GM19025 (cell line): ENCODE data around the gene CFAP20.

Source experiments
- ATAC-seq: cut with Tn5 transposase; IDR thresholded peaks from one replicate; pipeline ENCODE4 v1.9.1; 2021; ENCODE audit warnings: mild to moderate bottlenecking, low read depth, moderate library complexity; ENCODE audit not compliant: unreplicated experiment

Gene CFAP20

DNA sequence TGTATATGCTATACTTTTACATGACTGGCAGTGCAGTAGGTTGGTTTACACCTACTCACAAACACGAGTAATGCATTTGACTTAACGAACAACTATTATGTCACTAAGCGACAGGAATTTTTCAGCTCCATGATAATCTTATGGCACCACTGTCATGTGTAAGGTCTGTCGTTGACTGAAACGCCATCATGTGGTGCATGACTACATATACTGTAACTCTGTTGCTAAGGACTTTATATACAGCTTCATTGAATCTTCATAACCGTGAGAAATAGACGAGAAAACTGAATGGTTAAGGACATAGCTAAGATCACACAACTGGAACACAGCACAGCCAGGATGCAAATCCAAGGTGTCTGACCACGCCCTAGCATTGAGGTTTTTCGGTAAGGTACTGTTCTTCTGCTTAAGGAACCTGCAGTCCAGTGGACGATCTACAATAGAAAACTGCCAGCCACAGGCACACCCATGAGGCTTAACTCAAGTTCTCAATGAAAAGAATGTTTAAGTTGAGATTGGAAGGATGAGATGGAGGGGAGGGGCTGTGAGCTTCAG is 3.3 kb downstream of the CFAP20 start:
- ATAC-seq, result no peak

DNA sequence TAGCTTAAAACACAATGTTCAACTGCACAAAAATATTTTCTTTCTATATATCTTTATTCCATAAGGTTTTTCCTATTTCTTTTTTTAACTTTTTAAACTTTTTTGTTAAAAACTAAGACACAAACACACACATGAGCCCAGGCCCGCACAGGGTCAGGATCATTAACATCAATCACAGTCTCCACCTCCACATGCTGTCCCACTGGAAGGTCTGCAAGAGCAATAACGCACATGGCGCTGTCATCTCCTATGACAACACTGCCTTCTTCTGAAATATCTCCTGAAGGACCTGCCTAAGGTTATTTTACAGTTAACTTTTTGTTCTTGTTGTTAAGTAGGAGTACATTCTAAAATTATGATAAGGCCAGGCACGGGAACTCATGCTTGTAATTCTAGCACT is 4.1 kb downstream of the CFAP20 start:
- ATAC-seq, result no peak

DNA sequence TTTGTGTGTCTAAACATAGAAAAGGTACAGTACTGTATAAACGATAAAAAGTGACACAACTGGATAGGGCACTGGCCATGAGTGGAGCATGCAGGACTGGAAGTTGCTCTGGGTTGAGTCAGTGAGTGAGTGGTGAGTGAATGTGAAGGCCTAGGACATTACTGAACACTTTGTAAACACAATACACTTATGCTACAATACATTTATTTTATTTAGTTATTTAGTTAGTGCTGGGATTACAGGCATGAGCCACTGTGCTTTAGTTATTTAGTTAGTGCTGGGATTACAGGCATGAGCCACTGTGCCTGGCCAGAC is 4.6 kb downstream of the CFAP20 start:
- ATAC-seq, result no peak

DNA sequence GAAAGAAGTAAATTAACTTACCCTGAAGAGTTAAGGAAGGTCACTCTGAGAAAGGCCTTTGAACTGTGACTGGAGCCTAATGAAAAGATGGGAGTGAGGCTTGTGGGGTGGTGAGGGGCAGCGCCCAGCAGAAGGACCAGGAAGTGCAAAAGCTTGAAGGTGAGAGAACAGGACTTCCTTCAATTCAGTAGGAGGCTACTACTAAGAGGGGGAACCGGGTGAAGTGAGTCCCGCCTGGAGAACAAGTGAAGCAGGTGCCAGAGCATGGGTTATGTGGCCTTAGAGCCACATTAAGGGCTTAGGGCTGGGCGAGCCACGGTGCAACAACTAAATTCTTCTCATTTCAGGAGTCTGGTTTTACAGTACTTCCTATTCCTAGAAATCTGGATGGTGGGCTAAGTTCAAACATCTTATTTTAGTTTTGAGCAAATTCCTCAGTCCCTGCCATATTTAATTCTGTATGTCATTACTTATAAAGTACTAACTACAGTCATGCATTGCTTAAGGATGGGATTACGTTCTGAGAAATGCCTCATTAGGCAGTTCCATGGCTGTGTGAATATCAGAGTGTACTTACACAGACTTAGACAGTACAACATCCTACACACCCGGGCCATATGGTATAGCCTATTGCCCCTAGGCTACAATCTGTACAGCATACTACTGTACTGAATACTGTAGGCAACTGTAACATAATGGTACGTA is 5.1 kb downstream of the CFAP20 start:
- no peak for ATAC-seq

DNA sequence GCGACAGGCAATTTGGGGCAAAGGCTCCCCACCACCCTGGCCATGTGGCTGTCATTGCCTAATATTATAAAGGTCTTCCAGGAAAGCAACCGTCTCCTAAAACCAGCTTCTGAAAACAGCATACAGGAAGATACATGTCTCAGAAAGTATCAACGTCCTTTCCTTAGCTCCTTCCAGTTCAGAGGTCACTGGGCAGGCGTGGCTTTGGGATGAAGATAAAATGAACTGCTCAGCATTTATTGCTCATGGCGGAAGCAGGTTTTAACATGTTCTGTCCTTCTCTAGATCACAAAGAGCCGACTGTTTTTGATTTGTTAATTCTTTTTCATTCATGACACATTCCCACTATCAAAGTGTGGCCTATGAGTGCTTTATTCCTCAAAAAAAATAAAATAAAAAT is 8.0 kb downstream of the CFAP20 start:
- no peak for ATAC-seq

DNA sequence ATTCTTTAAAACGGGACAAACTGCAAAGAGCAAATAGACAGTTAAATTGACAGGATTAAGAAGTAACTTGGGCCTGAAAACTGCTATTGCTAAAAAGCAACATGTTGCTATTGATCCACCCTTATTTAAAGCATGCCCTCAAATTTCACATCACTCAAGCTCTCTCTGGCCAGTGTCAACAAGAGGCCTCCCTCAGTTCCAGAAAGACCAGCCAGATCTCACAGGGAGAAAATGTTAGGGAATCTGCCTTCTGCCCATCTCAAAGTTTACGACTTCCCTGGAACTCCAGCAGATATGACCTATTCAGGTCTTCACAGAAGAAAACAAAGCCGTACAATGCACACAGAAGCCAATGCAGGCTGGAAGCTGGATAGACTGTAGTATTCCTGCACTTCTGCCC is 8.9 kb downstream of the CFAP20 start:
- ATAC-seq, result no peak

DNA sequence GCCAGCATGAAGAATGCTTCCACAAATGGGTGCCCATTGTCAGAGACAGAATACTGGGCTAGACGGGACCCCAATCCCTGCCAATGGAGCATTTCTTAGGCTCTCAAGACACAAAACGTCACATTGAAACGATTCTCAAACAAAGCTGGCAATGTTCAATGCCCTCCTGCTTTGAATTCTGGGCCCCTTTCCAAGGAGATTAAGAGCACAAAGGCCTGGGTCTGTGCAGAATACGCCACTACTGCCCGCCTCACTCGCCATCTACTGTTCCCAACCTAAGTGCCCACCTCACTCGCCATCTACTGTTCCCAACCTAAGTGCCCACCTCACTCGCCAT is 9.7 kb downstream of the CFAP20 start:
- ATAC-seq, result no peak

DNA sequence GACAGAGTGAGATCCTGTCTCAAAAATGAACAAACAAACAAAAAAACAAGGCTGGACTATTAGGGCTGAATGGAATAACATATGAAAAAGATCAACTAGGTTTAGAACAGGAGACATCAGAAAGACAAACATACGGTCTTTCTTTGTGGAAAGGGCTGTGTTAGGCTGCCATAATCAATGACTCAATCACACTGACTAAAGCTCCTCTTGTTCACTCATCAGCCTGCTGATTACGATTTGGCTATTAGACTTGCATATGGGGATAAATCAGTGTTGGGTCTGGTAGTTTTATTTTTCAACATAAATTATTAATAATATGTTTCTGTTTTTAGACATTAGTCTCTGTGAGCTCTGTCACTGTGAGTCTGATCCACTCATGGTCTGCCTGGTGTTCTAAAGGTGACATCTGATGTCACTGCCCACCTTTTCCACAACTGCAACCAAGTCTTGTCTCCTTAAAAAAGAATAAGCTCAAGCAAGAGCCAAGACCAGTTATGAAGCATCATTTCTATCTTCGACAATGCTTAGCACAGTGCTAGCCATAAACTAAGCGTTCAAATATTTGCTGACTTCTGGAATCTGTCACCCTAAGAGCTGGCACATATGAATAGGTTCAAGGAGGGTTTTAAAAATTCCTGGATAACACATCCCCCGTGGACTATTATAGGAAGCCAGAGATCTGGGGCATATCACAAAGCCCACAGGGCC is 10.2 kb downstream of the CFAP20 start:
- ATAC-seq, result no peak

DNA sequence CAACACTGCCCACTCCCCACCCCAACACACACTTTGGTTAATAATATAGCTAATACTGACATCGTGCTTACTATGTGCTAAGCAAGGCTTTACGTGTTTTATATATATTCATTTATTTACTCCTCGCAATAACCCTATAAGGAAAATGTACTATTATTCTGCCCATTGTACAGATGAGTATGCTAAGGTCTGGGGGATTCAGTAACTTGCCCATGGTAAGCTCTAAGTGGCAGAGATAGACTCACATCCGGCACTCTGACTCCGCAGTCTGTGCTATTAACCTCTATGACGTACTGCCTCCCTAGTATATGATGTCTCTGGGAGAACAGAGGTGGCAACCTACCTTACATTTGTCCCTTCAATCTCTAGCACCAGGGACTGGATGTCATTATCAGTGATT is 12.7 kb downstream of the CFAP20 start:
- ATAC-seq, result no peak

DNA sequence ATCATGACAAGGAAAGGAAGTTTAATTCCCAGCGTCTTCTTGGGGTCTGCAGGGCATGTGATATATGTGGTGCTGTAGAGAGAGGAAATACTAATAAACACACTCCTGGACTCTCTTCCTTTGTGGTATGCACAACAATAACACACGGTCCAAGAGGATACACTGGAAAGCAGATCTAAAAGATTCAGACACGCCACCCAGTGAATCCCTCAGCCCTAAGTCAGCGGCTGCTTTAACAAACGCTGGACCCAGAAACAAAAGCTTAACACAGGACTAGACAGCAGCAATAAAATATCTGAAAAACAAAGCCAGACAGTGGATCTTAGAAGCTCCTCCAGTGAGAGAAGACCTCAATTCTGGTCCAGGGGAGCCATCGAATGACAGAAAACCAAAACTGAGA is 13.1 kb downstream of the CFAP20 start:
- no peak for ATAC-seq

DNA sequence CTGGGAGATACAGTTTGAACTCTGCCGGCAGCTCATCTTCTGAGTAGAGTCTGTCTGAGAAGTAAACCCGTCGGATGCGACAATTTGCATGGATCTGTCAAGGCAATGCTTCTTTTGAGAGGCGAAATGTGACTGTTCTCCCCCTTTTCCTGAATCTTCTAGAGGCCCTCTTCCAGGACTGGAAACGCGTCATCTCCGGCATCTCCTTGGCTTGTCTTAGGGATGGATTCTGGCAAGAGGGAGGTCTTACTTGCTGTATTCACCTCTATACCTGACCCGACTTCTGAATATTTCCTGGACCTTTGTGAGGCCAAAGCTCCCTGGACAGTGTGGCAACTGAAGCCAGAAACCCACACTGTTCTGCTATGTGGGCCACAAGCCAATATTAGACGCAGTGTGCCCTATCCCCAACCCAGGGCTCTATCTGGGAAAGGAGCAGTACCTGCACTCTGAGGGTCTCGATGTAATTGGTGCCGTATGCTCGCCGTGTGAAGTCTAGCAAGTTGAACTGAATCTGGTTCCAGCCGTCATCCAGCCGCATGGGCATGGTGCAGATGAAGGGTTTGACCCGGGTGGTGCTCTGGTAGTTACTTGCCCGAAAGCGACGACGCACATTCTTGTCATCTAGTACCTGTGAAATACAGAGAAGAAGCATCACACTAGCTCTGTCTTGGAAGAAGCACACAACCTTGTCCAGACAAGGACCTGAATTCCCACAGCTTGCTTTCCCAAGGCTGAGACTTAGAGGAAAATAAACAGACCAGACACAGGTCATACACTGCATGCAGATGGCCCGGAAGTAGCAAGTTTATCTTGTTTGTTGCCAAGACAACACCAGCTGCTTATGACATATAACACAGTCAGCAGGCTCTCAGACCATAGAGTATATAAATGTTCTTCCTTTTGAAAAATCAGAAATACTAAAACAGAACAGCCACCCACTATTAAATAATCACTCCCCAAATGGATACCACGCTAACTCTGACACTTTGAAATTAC is 14.1 kb downstream of the CFAP20 start:
- no peak for ATAC-seq

DNA sequence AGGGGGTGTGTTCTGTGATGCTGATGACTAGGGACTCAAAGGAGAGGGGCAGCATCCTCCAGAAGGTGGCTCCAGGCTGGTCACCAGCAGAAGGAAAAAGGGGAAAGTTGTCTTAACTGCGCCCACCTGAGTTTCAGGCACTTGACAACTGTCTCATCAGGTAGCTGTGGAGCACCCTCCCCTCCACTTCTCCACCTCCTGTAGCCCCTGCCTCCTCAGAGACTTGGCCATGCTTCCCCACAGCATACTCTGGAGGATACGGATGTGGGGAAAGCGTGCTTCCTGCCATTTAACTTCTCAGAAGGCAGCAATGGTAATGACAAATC is 17.9 kb downstream of the CFAP20 start:
- no peak for ATAC-seq

DNA sequence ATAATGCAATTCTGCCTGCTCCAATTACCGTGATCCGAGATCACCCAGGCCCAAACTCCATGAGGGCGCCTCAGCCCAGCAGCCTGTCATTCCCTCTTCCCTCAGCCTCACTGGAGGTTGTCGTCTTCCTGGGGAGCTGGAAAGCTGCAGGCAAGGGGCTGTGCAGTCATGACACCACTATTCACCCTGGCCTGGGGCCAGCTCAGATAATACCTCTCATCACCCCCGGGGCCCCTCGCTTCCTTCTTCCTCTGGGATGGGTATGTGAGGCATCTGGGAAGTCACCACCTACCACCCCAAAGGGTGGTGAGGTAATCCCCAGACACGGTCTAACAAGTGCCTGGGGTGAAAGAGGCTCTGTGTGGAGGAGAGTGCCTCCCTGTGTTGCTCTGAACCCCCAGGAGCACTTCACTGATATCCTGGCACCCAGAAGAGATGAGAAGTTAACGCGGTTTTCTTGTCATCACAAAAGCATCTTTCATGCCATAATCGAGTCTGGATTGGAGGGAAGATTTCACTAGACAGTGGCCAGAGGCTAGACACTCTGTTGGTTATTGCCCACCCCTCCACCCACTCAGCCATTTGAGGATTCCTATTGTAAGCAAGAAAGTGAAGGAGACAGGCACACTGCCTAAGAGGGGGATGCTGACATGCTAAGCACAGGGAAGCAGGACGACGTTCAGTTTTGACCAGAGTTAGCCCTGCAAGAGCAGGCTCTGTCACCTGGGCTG is 18.4 kb downstream of the CFAP20 start:
- ATAC-seq, result no peak

DNA sequence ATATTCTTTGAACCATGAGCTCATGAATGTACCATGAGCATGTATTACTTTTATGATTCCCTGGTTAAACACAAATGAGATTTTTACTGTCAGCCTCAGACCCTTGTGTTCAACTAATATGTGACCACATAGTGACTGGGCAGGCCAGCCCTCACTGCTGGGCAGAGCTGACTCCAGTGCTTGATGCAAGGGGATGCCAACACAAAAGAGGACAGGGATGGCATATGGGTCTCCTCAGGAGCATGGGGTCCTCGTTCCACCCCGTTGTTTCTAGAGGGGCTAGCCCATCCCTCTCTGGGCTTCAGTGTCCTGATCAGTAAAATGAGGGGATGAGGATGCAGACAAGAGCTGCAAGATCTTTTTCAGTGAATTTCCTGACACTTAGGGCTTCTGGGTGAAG is 19.3 kb downstream of the CFAP20 start:
- ATAC-seq, result no peak

DNA sequence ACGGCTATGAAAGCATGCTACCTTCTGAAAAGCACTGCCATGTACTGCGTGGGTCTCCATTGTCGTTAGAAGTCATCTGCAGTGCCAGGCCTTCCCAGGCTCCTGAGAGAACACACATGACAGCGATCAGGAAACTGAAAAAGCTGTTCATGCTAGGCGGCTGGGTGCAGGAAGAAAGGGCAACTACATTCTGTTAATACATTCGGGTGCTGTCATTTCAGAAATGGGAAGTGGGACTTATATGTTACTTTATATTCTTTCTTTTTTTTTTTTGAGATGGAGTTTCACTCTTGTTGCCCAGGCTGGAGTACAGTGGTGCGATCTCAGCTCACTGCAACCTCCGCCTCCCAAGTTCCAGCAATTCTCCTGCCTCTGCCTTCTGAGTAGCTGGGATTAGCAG is 19.9 kb downstream of the CFAP20 start:
- peak; percentile 62 for ATAC-seq

DNA sequence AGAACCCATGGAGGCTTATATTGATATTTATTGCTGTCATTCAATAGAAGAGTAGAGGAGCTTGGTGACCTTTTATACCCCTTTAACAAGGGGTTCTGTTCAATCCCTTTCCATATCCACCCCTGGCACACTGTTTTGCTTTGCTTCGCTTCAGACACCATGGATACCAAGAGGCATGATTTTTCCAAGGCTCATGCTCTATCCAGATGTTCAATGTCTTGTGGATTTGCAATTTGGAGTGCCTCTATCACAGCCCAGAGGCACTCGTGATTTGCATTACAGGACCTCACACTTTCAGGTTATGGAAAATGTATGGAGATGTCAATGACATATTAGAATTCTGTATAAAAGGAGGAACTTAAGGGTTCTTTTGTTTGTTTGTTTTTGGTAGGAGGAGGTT is 21.5 kb downstream of the CFAP20 start:
- no peak for ATAC-seq

DNA sequence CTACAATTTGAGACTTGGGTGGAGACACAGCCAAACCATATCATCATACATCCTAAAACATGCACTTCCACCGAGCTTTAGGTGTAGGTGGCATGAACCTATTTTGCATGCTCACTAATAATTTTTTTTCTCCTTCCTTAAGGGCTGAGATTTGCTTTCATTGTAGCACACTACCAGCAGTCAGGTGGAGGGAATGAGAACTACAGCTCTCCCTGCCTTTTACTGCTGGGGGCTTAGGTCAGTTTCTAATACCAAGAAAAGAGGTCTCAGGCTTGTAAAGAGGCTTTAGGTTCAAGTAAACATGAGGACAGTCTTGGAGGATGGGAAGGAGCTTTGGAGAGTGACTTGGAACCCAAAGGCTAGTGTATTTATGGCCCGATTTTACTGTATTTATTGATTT is 22.0 kb downstream of the CFAP20 start:
- ATAC-seq, result no peak

DNA sequence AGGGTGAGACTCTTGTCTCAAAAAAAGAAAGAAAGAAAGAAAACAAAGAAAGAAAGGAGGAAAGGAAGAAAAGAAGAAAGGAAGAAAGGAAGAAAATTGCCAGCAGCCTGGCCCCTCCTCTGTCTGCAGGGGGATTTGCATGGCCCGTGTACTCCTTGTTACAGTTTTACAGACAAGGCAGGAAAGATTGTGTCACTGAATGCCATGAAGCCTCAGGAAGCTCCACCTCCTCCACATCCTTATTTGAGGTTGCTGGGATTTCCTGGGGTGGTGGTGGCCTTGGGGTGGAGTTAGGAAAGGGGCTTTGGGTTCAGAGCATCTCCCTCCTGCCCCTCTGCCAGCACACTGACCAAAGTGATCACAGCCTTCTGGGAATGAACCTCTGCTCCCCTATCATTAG is 23.6 kb downstream of the CFAP20 start:
- no peak for ATAC-seq

DNA sequence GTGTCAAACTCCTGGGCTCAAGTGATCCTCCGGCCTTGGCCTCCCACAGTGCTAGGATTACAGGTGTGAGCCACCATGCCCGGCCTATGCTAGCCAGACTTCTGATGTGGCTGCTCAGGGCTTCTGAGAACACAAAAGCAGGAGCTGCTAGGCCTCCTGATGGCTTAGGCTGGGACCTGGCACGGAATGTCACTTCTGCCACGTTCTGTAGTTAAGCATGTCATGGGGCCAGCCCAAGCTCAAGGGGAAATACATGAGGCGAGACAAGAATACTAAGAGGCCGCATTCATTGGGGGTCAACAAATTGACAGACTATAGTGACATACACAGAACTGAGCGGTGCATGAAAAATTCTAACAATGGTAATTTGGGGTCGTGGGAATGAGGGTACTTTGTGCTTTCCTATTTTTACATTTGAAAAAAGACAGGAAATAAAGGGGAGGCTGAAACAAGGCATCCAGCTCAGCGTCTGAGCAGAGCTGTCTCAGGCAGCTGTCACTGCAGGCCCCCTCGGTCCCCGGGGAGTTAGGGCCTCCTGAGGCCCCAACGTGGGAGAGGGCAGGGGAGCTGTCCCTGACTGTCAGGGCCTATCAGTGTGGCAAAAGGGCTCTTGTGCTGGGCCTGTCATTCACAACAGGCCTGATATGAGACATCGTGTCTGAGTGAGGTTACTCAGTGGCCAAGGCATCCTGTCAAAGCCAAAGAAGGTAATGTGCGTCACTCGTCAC is 26.4 kb downstream of the CFAP20 start:
- ATAC-seq, result peak; percentile 91

DNA sequence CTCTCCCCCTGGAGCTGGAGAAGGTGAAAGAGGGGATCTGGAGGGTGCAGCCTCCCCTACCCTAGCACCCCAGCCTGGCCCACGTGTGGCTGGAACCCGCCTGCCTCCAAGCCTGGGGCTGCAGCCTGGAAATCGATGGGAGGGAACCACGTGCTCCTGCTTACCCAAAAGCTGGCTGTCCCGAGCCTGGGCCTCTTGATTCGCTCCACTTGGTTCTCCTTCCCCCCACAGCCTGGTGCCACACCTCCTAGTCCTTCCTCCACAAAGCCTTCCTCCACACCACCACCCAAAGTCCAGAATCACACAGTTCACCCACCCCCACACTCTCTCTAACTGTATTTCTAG is 29.3 kb downstream of the CFAP20 start:
- ATAC-seq, result no peak
